Measurements from ENCODE around the gene MOB3C. TPM values are rescaled to one million over a fixed set of nuclear protein-coding genes. Genes with fewer than 3 reads are reported as not detected.
A peak's percentile ranks its signal among the peaks of the same experiment; 100 is the strongest.

Gene MOB3C
- total RNA-seq, 4 donors from 2014 or later: 19.5 to 27.0 (median 24.4) TPM

GRCh38 chr1:46613661-46614603 lies 2.7 kb downstream of the MOB3C start:
- intact Hi-C loops (cut with DNase I): no loop called here
- peak overlapping the region; percentile 44 to 55 (median 46) for H3K4me3 ChIP-seq
- DNase-seq (ENCODE audit: extremely low spot score): peak; percentile 97

GRCh38 chr1:46612937-46613660 lies 3.5 kb downstream of the MOB3C start:
- H3K27me3 ChIP-seq: no peaks in the 10 kb centered on the region
- peak overlapping the region; percentile 44 to 55 (median 46) for H3K4me3 ChIP-seq
- peaks cover 57 to 68% (median 62%) of the 10 kb centered on the region in 4 donors for H3K4me1 ChIP-seq
- H3K27ac ChIP-seq (replicated peaks in 1 of 4): peak overlapping the region; percentile 71 to 95 (median 94)
- DNase-seq (ENCODE audit: extremely low spot score): no peak
- intact Hi-C loops (cut with DNase I): no loop called here
- no peak for TF ChIP-seq EP300 (IDR thresholded peaks at IDR 0.05)
- H3K36me3 ChIP-seq: peaks cover 22 to 48% (median 37%) of the 10 kb centered on the region in 4 donors
- no peaks in the 10 kb centered on the region for H3K9me3 ChIP-seq
- WGBS: 90% methylated on average over 38 of the region's 38 CpGs

More at GRCh38 chr1:46613661-46614603, 2.7 kb downstream of the MOB3C start:
- peaks cover 55 to 68% (median 61%) of the 10 kb centered on the region in 4 donors for H3K4me1 ChIP-seq
- WGBS: 14% methylated on average over 11 of the region's 16 CpGs
- H3K9me3 ChIP-seq: no peaks in the 10 kb centered on the region
- peaks cover 14 to 40% (median 28%) of the 10 kb centered on the region in 4 donors for H3K36me3 ChIP-seq
- H3K27ac ChIP-seq (replicated peaks in 1 of 4): peak overlapping the region; percentile 94 to 97 (median 95)
- TF ChIP-seq POLR2AphosphoS5 (IDR thresholded peaks at IDR 0.05) (peak; percentile 66 to 88), EP300 (IDR thresholded peaks at IDR 0.05) (no peak)
- H3K27me3 ChIP-seq: no peaks in the 10 kb centered on the region

- Histone ChIP-seq H3K4me1 (peaks cover 58 to 66% (median 61%) of the 10 kb centered on the region in 4 donors), H3K27me3 (no peaks in the 10 kb centered on the region), H3K4me3 (no peak overlapping the region), H3K27ac (replicated peaks in 1 of 4) (peak overlapping the region; percentile 5 to 41 (median 22)), H3K9me3 (no peaks in the 10 kb centered on the region), H3K36me3 (peaks cover 22 to 53% (median 41%) of the 10 kb centered on the region in 4 donors)
- no peak for TF ChIP-seq POLR2A (IDR thresholded peaks at IDR 0.05; ENCODE audit: low read depth)
- intact Hi-C loops (cut with DNase I): no loop called here
- 73% methylated on average over 6 of the region's 7 CpGs for WGBS
- no peak for DNase-seq (ENCODE audit: extremely low spot score)
These were observed 4.9 kb downstream of the MOB3C start for GRCh38 chr1:46611691-46612221.

- Histone ChIP-seq H3K36me3 (peaks cover 22 to 48% (median 38%) of the 10 kb centered on the region in 4 donors), H3K4me1 (peaks cover 38 to 51% (median 47%) of the 10 kb centered on the region in 4 donors), H3K27ac (replicated peaks in 1 of 4) (peak overlapping the region in 3 of 4 donors; percentile 17 to 51 (median 48)), H3K9me3 (no peaks in the 10 kb centered on the region), H3K27me3 (no peaks in the 10 kb centered on the region), H3K4me3 (no peak overlapping the region)
- WGBS: 80% methylated on average over 5 of the region's 7 CpGs
- DNase-seq (ENCODE audit: extremely low spot score): no peak
- TF ChIP-seq POLR2A (IDR thresholded peaks at IDR 0.05; ENCODE audit: low read depth): no peak
- no peak for TF ChIP-seq POLR2AphosphoS5 (IDR thresholded peaks at IDR 0.05)
- TF ChIP-seq EP300 (IDR thresholded peaks at IDR 0.05): no peak
- no peak for TF ChIP-seq CTCF (IDR thresholded peaks at IDR 0.05)
- intact Hi-C loops (cut with DNase I): no loop called here
These were observed 9.1 kb downstream of the MOB3C start for GRCh38 chr1:46607345-46608130.

- 100% methylated on average over 2 of the region's 2 CpGs for WGBS
- Histone ChIP-seq H3K36me3 (peaks cover 22 to 38% (median 30%) of the 10 kb centered on the region in 4 donors), H3K27ac (replicated peaks in 1 of 4) (no peak overlapping the region), H3K9me3 (no peaks in the 10 kb centered on the region), H3K4me1 (peaks cover 31 to 51% (median 47%) of the 10 kb centered on the region in 4 donors), H3K4me3 (no peak overlapping the region), H3K27me3 (no peaks in the 10 kb centered on the region)
- DNase-seq (ENCODE audit: extremely low spot score): no peak
- no peak for TF ChIP-seq POLR2AphosphoS5 (IDR thresholded peaks at IDR 0.05)
- no peak for TF ChIP-seq CTCF (IDR thresholded peaks at IDR 0.05)
- no peak for TF ChIP-seq POLR2A (IDR thresholded peaks at IDR 0.05; ENCODE audit: low read depth)
- no peak for TF ChIP-seq EP300 (IDR thresholded peaks at IDR 0.05)
- intact Hi-C loops (cut with DNase I): no loop called here
These were observed 10.2 kb downstream of the MOB3C start for GRCh38 chr1:46606255-46606965.

Data from esophagus muscularis mucosa (tissue), 4 donors.